ENCODE measurements around the gene USP10. TPM values are rescaled to one million over a fixed set of nuclear protein-coding genes. Genes with fewer than 3 reads are reported as not detected.
"Not testable (repeated sequence)": the region's sequence is repeated elsewhere in the genome, so short reads cannot be mapped to it uniquely, and the experiment has no call there.

The USP10 gene
- total RNA-seq, 8 experiments from 2014 or later = 42.0 to 102 (median 76.2) TPM

DNA sequence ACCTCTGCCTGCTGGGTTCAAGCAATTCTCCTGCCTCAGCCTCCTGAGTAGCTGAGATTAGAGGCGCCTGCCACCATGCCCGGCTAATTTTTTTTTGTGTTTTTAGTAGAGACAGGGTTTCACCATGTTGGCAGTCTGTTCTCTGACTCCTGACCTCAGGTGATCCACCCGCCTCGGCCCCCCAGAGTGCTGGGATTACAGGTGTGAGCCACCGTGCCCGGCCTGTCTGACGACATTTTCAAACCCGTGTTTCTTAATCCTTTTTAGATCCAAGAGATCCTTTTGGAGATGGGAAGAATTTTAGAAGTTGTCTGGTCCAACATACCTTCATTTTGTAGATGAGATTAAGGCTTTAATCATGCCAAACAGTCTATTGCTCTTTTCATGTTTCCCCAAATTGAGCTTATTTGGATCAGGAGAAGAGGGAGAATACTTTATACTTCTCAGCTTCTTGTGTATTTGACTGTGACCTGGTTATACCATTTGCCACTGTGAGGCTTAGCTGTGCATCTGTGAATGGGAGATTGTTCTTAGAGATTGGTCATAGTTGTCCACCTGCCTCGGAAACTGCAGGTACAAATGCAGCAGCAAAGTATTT, 25.8 kb downstream of the USP10 start:
- 0 to 79% (median 58%) methylated on average over 1 to 9 of the region's 9 CpGs; no CpG with 5 or more reads in 1 of the 10 experiments for WGBS, 10 experiments
- in situ Hi-C loops (cut with MboI; ENCODE audit: low pct_unique_long_range_greater_than_20kb in 2 of 9, low sequenced_read_pairs in 9 of 9, unreplicated experiment in 9 of 9) = loop anchor here in 4 of 9 experiments (10.0 to 25.0 kb wide), 3 partner anchors 51 to 213 kb away; partner anchors contain the start of gene MEAK7 (in 2 of the 4)
- peak overlapping the region in 1 of 2 donors; percentile 29 for H3K27ac ChIP-seq
- H3K4me3 ChIP-seq = no peak overlapping the region
- peaks cover 37 to 45% of the 10 kb centered on the region in 2 donors for H3K4me1 ChIP-seq (replicated peaks in 1 of 2)
- peak in 5 of 8 experiments; percentile 44 to 62 (median 50) for ATAC-seq (replicated peaks in 6 of 8)

DNA sequence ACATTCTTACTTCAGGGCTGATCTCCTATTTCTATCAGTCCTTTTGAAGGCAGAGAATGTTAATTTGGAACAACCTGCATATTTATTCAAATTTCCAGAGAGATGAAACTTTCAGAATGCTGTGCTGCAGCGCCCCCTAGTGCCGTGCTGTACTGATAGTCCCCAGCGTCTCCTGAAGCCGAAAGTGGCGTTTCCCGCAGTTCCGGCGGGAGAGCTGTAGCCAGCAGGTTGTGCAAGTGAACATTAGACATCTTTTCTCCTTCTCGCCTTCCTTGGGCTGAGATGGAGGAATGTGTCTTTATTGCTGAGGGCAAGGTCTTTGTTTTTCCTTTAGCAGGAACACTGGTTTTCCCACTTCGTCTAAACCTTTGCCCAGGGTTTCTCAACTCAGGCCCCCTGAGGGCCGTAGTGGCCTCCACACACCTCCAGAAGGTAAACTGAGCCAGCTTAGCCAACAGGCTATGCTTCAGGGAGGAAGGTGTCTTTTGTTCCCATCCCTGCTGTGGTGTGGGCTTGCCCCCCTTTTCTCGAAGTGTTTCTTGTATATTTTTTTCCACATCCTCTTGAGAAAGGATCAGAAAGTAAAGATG, 26.4 kb downstream of the USP10 start:
- 0 to 83% (median 6%) methylated on average over 1 to 10 of the region's 12 CpGs; no CpG with 5 or more reads in 1 of the 10 experiments for WGBS, 10 experiments
- peaks cover 37 to 45% of the 10 kb centered on the region in 2 donors for H3K4me1 ChIP-seq (replicated peaks in 1 of 2)
- no peak overlapping the region for H3K27ac ChIP-seq
- in situ Hi-C loops (cut with MboI; ENCODE audit: low pct_unique_long_range_greater_than_20kb in 2 of 9, low sequenced_read_pairs in 9 of 9, unreplicated experiment in 9 of 9) = loop anchor here in 4 of 9 experiments (10.0 to 25.0 kb wide), 3 partner anchors 51 to 214 kb away; partner anchors contain the start of gene MEAK7 (in 2 of the 4)
- ATAC-seq (replicated peaks in 6 of 8) = peak; percentile 68 to 89 (median 85)
- H3K4me3 ChIP-seq = no peak overlapping the region

DNA sequence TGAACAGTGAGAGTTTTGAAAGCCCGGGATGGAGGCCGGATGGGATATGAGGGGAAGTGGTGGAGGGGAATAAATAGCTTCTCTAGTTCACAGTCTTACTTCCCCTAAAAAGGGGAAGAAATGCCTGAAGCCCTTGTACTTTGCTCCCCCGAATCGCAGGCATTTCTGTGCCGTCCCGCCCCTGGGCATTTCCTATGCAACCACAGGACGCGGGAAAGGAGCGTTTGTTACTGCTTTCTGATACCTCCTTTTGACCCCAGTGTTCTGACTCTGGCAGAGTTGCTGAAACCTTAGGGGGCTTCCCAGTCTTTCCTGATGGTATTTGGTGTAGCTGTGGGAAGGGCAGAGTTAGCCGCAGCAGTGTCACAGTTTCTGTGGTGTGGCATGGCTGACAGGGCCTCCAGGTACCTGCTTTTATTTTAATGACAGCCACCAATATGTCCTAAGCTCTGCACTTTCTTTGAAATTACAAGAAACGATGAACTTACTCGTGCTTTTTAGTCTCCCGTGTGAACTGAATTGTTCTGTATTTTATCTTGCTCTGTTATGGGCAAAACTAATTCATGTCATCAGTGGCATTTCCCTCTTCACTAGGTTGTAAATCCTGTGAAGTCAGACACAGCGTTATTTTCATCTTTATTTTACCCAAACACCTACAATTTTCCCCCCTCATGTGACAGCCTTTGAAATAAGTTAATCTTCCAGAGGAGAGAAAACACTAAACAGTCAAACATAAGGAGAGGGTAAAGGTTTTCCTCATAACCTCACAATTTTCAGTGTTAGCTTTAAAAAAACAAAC, 27.1 kb downstream of the USP10 start:
- H3K27ac ChIP-seq = no peak overlapping the region
- WGBS, 10 experiments = 50 to 100% (median 65%) methylated on average over 2 to 13 of the region's 14 CpGs
- no peak overlapping the region for H3K4me3 ChIP-seq
- H3K4me1 ChIP-seq (replicated peaks in 1 of 2) = peaks cover 37 to 45% of the 10 kb centered on the region in 2 donors
- ATAC-seq (replicated peaks in 6 of 8) = no peak
- in situ Hi-C loops (cut with MboI; ENCODE audit: low pct_unique_long_range_greater_than_20kb in 2 of 9, low sequenced_read_pairs in 9 of 9, unreplicated experiment in 9 of 9) = loop anchor here in 4 of 9 experiments (10.0 to 25.0 kb wide), 3 partner anchors 52 to 215 kb away; partner anchors contain the start of gene MEAK7 (in 2 of the 4)

DNA sequence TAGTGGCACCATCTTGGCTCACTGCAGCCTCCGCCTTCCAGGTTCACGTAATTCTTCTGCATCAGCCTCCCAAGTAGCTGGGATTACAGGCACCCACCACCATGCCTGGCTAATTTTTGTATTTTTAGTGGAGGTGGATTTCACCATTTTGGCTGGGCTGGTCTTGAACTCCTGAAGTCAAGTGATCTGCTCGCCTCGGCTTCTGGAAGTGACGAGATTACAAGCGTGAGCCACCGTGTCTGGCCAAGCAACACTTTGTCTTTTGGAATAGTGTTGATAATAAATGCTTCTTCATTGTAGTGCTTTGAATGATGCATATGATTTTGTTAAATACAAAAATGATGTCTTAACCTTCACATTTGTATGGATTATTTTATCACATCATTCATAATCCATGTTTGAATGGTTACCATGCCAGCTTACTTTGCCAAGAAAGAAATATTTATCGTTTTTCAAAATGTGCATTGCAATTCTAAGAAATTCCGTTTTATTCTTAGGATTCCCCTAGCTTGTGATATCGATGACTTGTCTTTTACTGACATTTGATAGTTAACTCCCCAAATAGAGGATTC, 29.1 kb downstream of the USP10 start:
- no peak for ATAC-seq (replicated peaks in 6 of 8)
- WGBS, 10 experiments = 58 to 96% (median 93%) methylated on average over 5 to 10 of the region's 10 CpGs; no CpG with 5 or more reads in 1 of the 10 experiments
- in situ Hi-C loops (cut with MboI; ENCODE audit: low pct_unique_long_range_greater_than_20kb in 2 of 9, low sequenced_read_pairs in 9 of 9, unreplicated experiment in 9 of 9) = loop anchor here in 4 of 9 experiments (10.0 to 25.0 kb wide), 3 partner anchors 54 to 217 kb away; partner anchors contain the start of gene MEAK7 (in 2 of the 4)
- no peak overlapping the region for H3K27ac ChIP-seq
- no peak overlapping the region for H3K4me3 ChIP-seq
- peaks cover 38 to 39% of the 10 kb centered on the region in 2 donors for H3K4me1 ChIP-seq (replicated peaks in 1 of 2)

DNA sequence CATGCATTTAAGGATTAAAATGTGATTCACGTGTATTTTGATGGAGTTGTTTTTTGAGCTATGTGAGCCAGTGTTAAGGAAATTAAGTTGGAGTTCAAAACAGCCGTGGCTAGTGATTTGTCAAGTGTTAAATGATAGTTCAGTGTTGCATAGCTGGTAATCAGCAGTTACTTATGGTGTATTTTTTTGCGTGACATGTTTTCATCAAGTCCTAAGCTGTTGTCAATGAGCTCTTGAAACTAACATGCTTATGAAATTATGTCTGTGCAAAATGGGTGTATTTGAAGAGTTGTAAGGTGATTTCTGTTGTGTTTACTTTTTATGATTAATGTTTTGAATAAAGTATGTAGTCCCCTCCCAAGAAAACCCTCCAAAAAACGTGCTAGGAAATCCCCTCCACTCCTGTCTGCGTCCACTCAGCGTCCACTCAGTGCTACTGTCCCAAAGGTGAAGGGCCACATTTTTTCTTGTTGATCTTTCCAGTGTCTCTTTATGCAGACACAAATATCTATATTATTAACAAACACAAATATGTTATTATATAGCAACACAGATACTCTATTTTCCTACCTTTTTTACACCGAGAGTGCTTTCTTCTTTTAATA, 30.0 kb downstream of the USP10 start:
- H3K27ac ChIP-seq = no peak overlapping the region
- in situ Hi-C loops (cut with MboI; ENCODE audit: low pct_unique_long_range_greater_than_20kb in 2 of 9, low sequenced_read_pairs in 9 of 9, unreplicated experiment in 9 of 9) = loop anchor here in 4 of 9 experiments (10.0 to 25.0 kb wide), 3 partner anchors 55 to 218 kb away; partner anchors contain the start of gene MEAK7 (in 2 of the 4)
- no peak for ATAC-seq (replicated peaks in 6 of 8)
- H3K4me3 ChIP-seq = no peak overlapping the region
- H3K4me1 ChIP-seq (replicated peaks in 1 of 2) = peaks cover 33 to 39% of the 10 kb centered on the region in 2 donors
- WGBS, 10 experiments = 16 to 69% (median 38%) methylated on average over 1 to 7 of the region's 7 CpGs

DNA sequence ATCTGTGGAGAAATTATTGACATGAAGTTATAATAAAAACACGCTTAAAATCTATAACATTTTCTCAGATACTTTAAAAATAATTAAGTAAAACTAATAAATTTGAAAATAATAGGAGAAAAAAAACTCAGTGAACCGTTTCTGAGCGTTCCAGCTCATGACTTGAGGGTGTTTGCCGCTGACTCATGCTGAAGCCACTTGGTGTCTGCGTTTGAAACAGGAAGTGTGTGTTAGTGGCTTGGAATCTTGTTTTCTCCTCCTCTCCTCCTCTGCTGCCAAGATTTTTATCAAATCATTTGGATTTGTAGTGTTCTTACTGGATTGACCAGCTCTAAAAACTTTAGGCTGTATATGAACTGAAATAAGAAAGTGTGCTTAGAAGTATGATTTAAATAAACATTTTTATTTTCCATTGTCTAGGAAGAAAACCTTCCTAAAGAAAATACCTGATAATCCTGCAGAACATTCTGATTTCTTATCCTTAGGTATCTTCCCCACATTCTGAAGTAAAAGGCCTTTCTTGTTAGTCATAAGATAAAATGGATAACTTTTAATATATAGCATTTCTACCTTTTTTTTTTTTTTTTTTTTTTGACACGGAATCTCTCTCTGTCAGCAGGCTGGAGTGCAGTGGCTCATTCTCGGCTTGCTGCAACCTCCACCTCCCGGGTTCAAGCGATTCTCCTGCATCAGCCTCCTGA, 30.8 kb downstream of the USP10 start:
- 11 to 67% (median 25%) methylated on average over 4 to 9 of the region's 9 CpGs for WGBS, 10 experiments
- in situ Hi-C loops (cut with MboI; ENCODE audit: low pct_unique_long_range_greater_than_20kb in 2 of 9, low sequenced_read_pairs in 9 of 9, unreplicated experiment in 9 of 9) = loop anchor here in 2 of 9 experiments (25.0 kb wide), 1 partner anchor 218 kb away; the partner anchor contains the start of gene MEAK7 (in 2 of the 2)
- peak; percentile 50 to 87 (median 65) for ATAC-seq (replicated peaks in 6 of 8)
- Histone ChIP-seq H3K4me3 (no peak overlapping the region), H3K4me1 (replicated peaks in 1 of 2) (peaks cover 32 to 43% of the 10 kb centered on the region in 2 donors), H3K27ac (no peak overlapping the region)

DNA sequence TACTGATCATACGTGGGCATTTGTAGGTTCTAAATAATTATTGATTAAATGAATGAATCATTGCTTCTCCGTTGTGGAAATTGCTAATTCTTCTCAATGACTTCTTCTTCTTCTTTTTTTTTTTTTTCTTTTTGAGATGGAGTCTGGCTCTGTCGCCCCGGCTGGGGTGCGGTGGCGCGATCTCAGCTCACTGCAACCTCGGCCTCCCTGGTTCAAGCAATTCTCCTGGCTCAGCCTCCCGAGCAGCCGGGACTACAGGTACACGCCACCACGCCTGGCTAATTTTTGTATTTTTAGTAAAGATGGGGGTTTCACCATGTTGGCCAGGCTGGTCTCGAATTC, 32.5 kb downstream of the USP10 start:
- in situ Hi-C loops (cut with MboI; ENCODE audit: low pct_unique_long_range_greater_than_20kb in 2 of 9, low sequenced_read_pairs in 9 of 9, unreplicated experiment in 9 of 9) = loop anchor here in 2 of 9 experiments (25.0 kb wide), 1 partner anchor 220 kb away; the partner anchor contains the start of gene MEAK7 (in 2 of the 2)
- Histone ChIP-seq H3K27ac (peak overlapping the region in 1 of 2 donors; percentile 40), H3K4me1 (replicated peaks in 1 of 2) (peaks cover 19 to 41% of the 10 kb centered on the region in 2 donors)
- H3K4me3 ChIP-seq; ATAC-seq (replicated peaks in 6 of 8): not testable (repeated sequence)
- 93 to 100% (median 100%) methylated on average over 1 to 13 of the region's 13 CpGs; no CpG with 5 or more reads in 1 of the 10 experiments for WGBS, 10 experiments

DNA sequence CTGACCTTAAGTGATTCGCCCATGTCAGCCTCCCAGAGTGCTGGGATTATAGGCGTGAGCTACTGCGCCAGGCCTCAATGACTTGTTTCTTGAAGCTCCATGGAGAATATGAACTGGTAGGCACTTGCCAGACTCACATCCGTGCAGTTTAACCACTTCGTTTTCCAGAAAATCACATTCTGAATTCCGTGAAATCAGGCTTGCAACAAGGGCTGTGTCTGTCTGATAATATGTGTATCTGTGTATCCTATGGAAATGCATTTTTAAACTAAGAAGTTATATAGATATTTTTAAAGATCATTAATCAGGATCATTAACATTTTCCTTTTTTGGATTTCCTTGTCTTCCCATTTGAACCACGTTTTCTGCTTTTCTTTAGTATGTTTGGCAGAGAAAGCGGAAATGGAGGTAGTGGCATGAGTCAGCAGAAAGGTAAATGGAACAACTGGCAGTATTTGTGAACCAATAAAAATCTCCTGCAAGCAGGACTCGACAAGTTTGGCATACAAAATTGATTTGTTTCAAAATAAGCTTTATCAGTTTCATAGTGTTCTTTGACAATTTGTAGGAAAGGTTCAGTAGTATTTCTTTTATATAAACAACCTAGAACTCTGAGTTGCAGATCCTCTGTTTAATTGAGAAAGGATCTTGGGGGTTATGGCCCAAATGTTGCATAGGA, 33.0 kb downstream of the USP10 start:
- ATAC-seq (replicated peaks in 6 of 8) = no peak
- WGBS, 10 experiments = 65 to 90% (median 80%) methylated on average over 1 to 9 of the region's 9 CpGs; no CpG with 5 or more reads in 3 of the 10 experiments
- peak overlapping the region in 1 of 2 donors; percentile 40 for H3K27ac ChIP-seq
- H3K4me1 ChIP-seq (replicated peaks in 1 of 2) = peaks cover 19 to 41% of the 10 kb centered on the region in 2 donors
- in situ Hi-C loops (cut with MboI; ENCODE audit: low pct_unique_long_range_greater_than_20kb in 2 of 9, low sequenced_read_pairs in 9 of 9, unreplicated experiment in 9 of 9) = loop anchor here in 2 of 9 experiments (25.0 kb wide), 1 partner anchor 221 kb away; the partner anchor contains the start of gene MEAK7 (in 2 of the 2)
- no peak overlapping the region for H3K4me3 ChIP-seq

DNA sequence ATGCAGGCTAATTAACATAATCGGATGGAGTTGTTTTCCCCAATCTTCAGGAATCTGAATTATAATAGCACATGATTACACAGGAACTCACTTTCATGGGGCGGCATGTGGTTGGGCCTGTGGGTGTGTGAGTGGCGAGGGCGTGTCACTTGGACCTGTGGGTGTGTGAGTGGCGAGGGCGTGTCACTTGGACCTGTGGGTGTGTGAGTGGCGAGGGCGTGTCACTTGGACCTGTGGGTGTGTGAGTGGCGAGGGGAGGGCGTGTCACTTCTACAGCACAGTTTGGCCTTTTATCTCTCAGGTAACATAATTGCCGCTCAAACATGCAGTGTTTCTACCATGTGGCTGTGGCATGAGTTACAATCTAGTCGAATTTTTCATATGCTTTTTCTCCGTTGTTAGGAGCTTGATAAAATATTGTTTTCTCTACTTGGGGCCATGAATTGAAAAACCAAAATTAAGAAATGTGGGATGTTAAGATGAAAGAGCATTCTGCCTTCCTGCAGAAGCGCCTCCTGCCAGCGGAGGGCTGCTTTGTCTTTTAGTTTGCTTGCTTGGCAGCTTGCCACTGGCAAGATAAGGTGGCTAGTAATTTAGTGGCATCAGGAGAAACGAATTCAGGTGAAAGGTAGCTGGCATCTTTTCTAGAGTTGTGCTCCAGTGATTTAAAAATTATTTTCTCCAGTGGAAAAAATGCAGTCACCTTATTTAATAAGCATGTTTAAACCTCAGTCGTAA, 36.2 kb downstream of the USP10 start:
- in situ Hi-C loops (cut with MboI; ENCODE audit: low pct_unique_long_range_greater_than_20kb in 2 of 9, low sequenced_read_pairs in 9 of 9, unreplicated experiment in 9 of 9) = loop anchor here in 2 of 9 experiments (25.0 kb wide), 1 partner anchor 224 kb away; the partner anchor contains the start of gene MEAK7 (in 2 of the 2)
- peak in 2 of 8 experiments; percentile 17 to 29 for ATAC-seq (replicated peaks in 6 of 8)
- Histone ChIP-seq H3K27ac (no peak overlapping the region), H3K4me3 (no peak overlapping the region), H3K4me1 (replicated peaks in 1 of 2) (peaks cover 24 to 30% of the 10 kb centered on the region in 2 donors)
- 67 to 100% (median 88%) methylated on average over 1 to 12 of the region's 17 CpGs; no CpG with 5 or more reads in 2 of the 10 experiments for WGBS, 10 experiments

DNA sequence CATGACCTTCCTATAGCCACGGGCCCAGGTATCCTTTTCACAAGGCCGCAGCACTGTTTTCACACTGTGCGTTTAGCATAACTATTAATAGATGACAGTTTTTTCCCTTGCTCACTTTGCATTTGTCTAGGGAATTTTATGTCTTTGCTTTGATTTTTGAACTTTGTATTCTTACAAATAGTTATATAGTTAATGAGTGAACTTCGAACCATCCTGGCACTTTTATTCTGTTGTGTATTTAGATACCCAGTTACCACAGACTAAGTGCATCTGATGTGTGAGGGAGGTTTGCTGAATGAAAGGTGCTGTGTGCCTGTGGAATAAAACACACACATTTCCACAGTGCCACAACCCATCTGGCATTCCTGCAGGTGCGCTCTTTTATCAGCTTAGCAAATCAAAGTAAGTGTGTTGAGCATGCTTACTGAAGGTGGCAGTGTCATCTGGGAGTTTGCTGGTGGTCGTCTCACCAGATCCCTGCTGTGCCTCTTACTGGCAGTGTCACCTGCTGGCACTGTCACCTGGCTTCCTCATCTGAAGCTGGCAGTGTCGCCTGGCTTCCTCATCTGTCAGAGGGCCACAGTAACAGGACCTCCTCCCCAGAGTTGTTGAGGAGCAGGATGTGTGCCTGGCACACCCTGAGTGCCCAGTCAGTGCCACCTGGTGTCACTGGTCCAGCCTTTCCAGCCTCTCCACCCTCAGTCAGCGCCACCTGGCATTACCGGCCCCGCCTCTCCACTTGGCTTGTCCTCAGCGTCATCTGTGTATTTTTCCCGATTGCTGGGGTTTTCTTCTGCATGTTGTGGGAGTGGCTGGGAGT, 37.6 kb downstream of the USP10 start:
- no peak for ATAC-seq (replicated peaks in 6 of 8)
- WGBS, 10 experiments = 77 to 100% (median 91%) methylated on average over 1 to 8 of the region's 12 CpGs; no CpG with 5 or more reads in 2 of the 10 experiments
- no peak overlapping the region for H3K4me3 ChIP-seq
- in situ Hi-C loops (cut with MboI; ENCODE audit: low pct_unique_long_range_greater_than_20kb in 2 of 9, low sequenced_read_pairs in 9 of 9, unreplicated experiment in 9 of 9) = loop anchor here in 2 of 9 experiments (25.0 kb wide), 1 partner anchor 225 kb away; the partner anchor contains the start of gene MEAK7 (in 2 of the 2)
- no peak overlapping the region for H3K27ac ChIP-seq
- peaks cover 34% of the 10 kb centered on the region in 2 donors for H3K4me1 ChIP-seq (replicated peaks in 1 of 2)
